IMR-90 (cell line): ENCODE data around the gene KLF1. TPM values are rescaled to one million over a fixed set of nuclear protein-coding genes. Genes with fewer than 3 reads are reported as not detected.

Experiments
- ATAC-seq: fragments of 200-7000 bp; cut with Tn5 transposase; 2 replicates; pipeline ENCODE4 v1.9.1; 2020; ENCODE audit warnings: low read depth, mild to moderate bottlenecking, moderate library complexity
- BruUV-seq: library from RNA; stranded (reverse); fragments of 400-500 nt; replicated peaks from 2 replicates; lab custom pipeline; 2021; lab: Mats Ljungman, UMichigan
- CTCF ChIA-PET: fragments of 300-600 bp; formaldehyde crosslinking; extraction: SDS; loops from one replicate; lab custom pipeline; 2021; ENCODE audit warnings: antibody characterized with exemption; lab: Yijun Ruan, JAX
- POLR2A ChIA-PET: fragments of 300-600 bp; sonication (Branson Sonifier 250); formaldehyde crosslinking; loops from one replicate; lab custom pipeline; 2022; ENCODE audit warnings: antibody characterized with exemption; ENCODE audit not compliant: unreplicated experiment; lab: Charles Lee
- DNase-seq: peaks from one replicate; pipeline ENCODE4 v3.0.0; 2013
- H2AFZ ChIP-seq: replicated peaks from 2 replicates; pipeline ENCODE3; 2013; ENCODE audit warnings: low read length, mild to moderate bottlenecking; ENCODE audit not compliant: poor library complexity
- H2AK5ac ChIP-seq: 2 replicates; pipeline ENCODE4 v1.6.1; 2013; ENCODE audit warnings: low read depth, low read length, inconsistent platforms
- H2AK9ac ChIP-seq: replicated peaks from 2 replicates; pipeline ENCODE3; 2013; ENCODE audit warnings: mild to moderate bottlenecking, low read depth, low read length, moderate library complexity; ENCODE audit not compliant: poor library complexity
- H2BK120ac ChIP-seq: 2 replicates; pipeline ENCODE4 v1.6.1; 2013; ENCODE audit warnings: low read depth, low read length, inconsistent platforms
- H2BK15ac ChIP-seq: 3 replicates; pipeline ENCODE4 v1.6.1; 2013; ENCODE audit warnings: low read depth, low read length, inconsistent platforms
- H2BK20ac ChIP-seq: 2 replicates; pipeline ENCODE4 v1.6.1; 2013; ENCODE audit warnings: low read depth, mild to moderate bottlenecking, inconsistent platforms, low read length, moderate library complexity
- H2BK5ac ChIP-seq: 2 replicates; pipeline ENCODE4 v1.6.1; 2013; ENCODE audit warnings: mild to moderate bottlenecking, low read depth, low read length, inconsistent platforms; ENCODE audit not compliant: poor library complexity, severe bottlenecking
- H3K14ac ChIP-seq: replicated peaks from 2 replicates; pipeline ENCODE4 v1.6.1; 2013; ENCODE audit warnings: low read depth, low read length, inconsistent platforms
- H3K18ac ChIP-seq: 2 replicates; pipeline ENCODE4 v1.6.1; 2013; ENCODE audit warnings: low read depth, low read length, control low read depth
- H3K23ac ChIP-seq: 2 replicates; pipeline ENCODE4 v1.6.1; 2013; ENCODE audit warnings: low read depth, low read length, inconsistent platforms
- H3K27ac ChIP-seq: 2 replicates; pipeline ENCODE4 v1.5.1; 2013; ENCODE audit warnings: mild to moderate bottlenecking, control low read depth, low read length; ENCODE audit not compliant: insufficient read depth
- H3K27me3 ChIP-seq: 2 replicates; pipeline ENCODE4 v1.6.1; 2013; ENCODE audit warnings: low read length; ENCODE audit not compliant: control insufficient read depth, insufficient read depth
- H3K36me3 ChIP-seq: 2 replicates; pipeline ENCODE4 v1.6.1; 2013; ENCODE audit warnings: low read length, mixed read lengths; ENCODE audit not compliant: control insufficient read depth, insufficient read depth
- H3K4ac ChIP-seq: 2 replicates; pipeline ENCODE4 v1.6.1; 2013; ENCODE audit warnings: low read depth, low read length, inconsistent platforms
- H3K4me1 ChIP-seq: 2 replicates; pipeline ENCODE4 v1.6.1; 2013; ENCODE audit warnings: low read length, mixed read lengths; ENCODE audit not compliant: control insufficient read depth, insufficient read depth
- H3K4me2 ChIP-seq: 2 replicates; pipeline ENCODE4 v1.6.1; 2013; ENCODE audit warnings: low read depth, mild to moderate bottlenecking, control low read depth, low read length, moderate library complexity
- H3K4me3 ChIP-seq: 2 replicates; pipeline ENCODE4 v1.5.1; 2013; ENCODE audit warnings: low read depth, mild to moderate bottlenecking, control low read depth, low read length, moderate library complexity; ENCODE audit not compliant: insufficient read depth
- H3K56ac ChIP-seq: 2 replicates; pipeline ENCODE4 v1.6.1; 2013; ENCODE audit warnings: low read length, inconsistent platforms; ENCODE audit not compliant: insufficient read depth; ENCODE audit errors: extremely low read depth
- H3K79me1 ChIP-seq, 2 experiments: 2 replicates each; pipeline ENCODE4 v1.6.1; 2013; ENCODE audit warnings: low read length in 2 of 2, inconsistent platforms in 1 of 2, low read depth in 1 of 2
- H3K9ac ChIP-seq: 2 replicates; pipeline ENCODE4 v1.6.1; 2013; ENCODE audit warnings: low read depth, low read length, control low read depth
- H3K9me1 ChIP-seq: 2 replicates; pipeline ENCODE4 v1.6.1; 2013; ENCODE audit warnings: low read length, inconsistent platforms; ENCODE audit not compliant: insufficient read depth
- H3K9me3 ChIP-seq: 2 replicates; pipeline ENCODE4 v1.6.1; 2013; ENCODE audit warnings: low read length; ENCODE audit not compliant: control insufficient read depth, insufficient read depth
- H4K20me1 ChIP-seq: 2 replicates; pipeline ENCODE4 v1.6.1; 2013; ENCODE audit warnings: low read length, inconsistent platforms; ENCODE audit not compliant: insufficient read depth
- H4K5ac ChIP-seq: 2 replicates; pipeline ENCODE4 v1.6.1; 2013; ENCODE audit warnings: mild to moderate bottlenecking, low read depth, low read length, control low read depth
- H4K8ac ChIP-seq, 2 experiments: 2 replicates each; pipeline ENCODE4 v1.6.1; 2013; ENCODE audit warnings: low read depth in 2 of 2, low read length in 2 of 2, control low read depth in 1 of 2, inconsistent platforms in 1 of 2
- H4K91ac ChIP-seq: 2 replicates; pipeline ENCODE4 v1.6.1; 2013; ENCODE audit warnings: low read depth, low read length, inconsistent platforms; ENCODE audit not compliant: insufficient read depth
- MAFK ChIP-seq: IDR thresholded peaks from 2 replicates; pipeline ENCODE4 v1.6.1; 2012; ENCODE audit warnings: low read depth, low read length, improper control_type of control experiment
- NFE2L2 ChIP-seq: fragments of 150-350 bp; IDR thresholded peaks from 2 replicates; pipeline ENCODE4 v1.6.1; 2016; ENCODE audit warnings: low read depth, mild to moderate bottlenecking, low read length
- RAD21 ChIP-seq: IDR thresholded peaks from 2 replicates; pipeline ENCODE4 v1.6.1; 2012; ENCODE audit warnings: low read length, improper control_type of control experiment
- WGBS, 2 experiments: methylation state at CpG; one replicate each; pipeline versions ENCODE4 v1.1.5 to v1.1.7; 2013; ENCODE audit warnings: missing lambda C conversion rate in 2 of 2; ENCODE audit not compliant: insufficient read length in 1 of 2; ENCODE audit errors: extremely low coverage in 2 of 2; 5-methylcytosine and 5-hydroxymethylcytosine counted together
- dilution Hi-C: fragments of 300-500 bp; cut with HindIII; formaldehyde crosslinking; loops from one replicate; pipeline ENCODE4 v1.14.3; 2018; ENCODE audit warnings: low sequenced_read_pairs; ENCODE audit not compliant: unreplicated experiment
- in situ Hi-C: fragments of 300-500 bp; cut with MboI; formaldehyde crosslinking; loops from 3 replicates; pipeline ENCODE4 v1.14.3; 2019; ENCODE audit warnings: low sequenced_read_pairs, inconsistent platforms, mixed read lengths
- intact Hi-C: fragments of 100-400 bp; cut with micrococcal nuclease; formaldehyde crosslinking; loops from 2 replicates; pipeline ENCODE4 v1.10.0; 2022
- polyA plus RNA-seq, 3 experiments: library from polyadenylated mRNA; depleted of rRNA; stranded (reverse); fragments of >200 nt; gene quantifications; 2 replicates each; pipeline ENCODE4 v1.2.3, GENCODE V29; 2012; ENCODE audit warnings: low replicate concordance in 1 of 3
- total RNA-seq: library from RNA; depleted of rRNA; stranded (reverse); fragments of >200 nt; gene quantifications from 2 replicates; pipeline ENCODE4 v1.2.3, GENCODE V29; 2012

The KLF1 gene
- total and polyA plus RNA-seq, 2 of the 4 experiments (the other 2 are of a cell fraction), result not detected

DNA sequence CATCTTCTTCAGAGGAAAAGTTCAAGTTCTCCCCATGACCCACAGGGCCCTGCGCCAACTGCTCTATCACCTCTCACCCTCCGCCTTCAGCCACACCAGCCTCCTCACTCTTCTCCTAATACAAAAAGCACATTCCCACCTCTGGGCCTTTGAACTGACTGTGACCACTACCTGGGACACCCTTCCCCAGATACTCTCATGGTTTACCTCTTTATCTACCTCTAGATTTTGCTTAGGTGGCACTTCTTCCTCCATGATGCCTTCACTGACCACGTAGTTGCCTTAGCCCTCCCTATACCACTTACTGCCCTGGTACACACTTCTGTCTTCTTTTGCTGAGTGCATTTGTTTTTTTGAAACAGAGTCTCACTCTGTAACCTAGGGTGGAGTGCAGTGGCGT, 36.0 kb upstream of the KLF1 start:
- no peak overlapping the region for H2BK20ac ChIP-seq
- H2BK15ac ChIP-seq, result no peak overlapping the region
- DNase-seq (no peak), ATAC-seq (no peak)
- in situ Hi-C loops, result no loop called here
- no peak overlapping the region for H3K4me2 ChIP-seq
- H3K4ac ChIP-seq, result no peak overlapping the region
- H4K5ac ChIP-seq, result no peak overlapping the region
- H2BK5ac ChIP-seq, result no peak overlapping the region
- no peaks in the 10 kb centered on the region for H3K4me1 ChIP-seq
- H3K79me1 ChIP-seq, result peaks cover 0 to 11% of the 10 kb centered on the region in 2 experiments; a peak in 1 of 4 replicates
- no peak overlapping the region for H3K18ac ChIP-seq
- no peak overlapping the region for H4K91ac ChIP-seq
- no peak overlapping the region for H3K9ac ChIP-seq
- dilution Hi-C loops, result no loop called here
- no peak overlapping the region for H2BK120ac ChIP-seq
- H3K4me3 ChIP-seq, result no peak overlapping the region
- H2AK5ac ChIP-seq, result no peak overlapping the region
- no peak overlapping the region for H3K27ac ChIP-seq
- peaks cover 38% of the 10 kb centered on the region for H3K36me3 ChIP-seq
- H3K56ac ChIP-seq, result no peak overlapping the region
- WGBS, 2 experiments, result 95% methylated on average over 2 of the region's 4 CpGs; no CpG with 5 or more reads in 1 of the 2 experiments
- H3K23ac ChIP-seq, result no peak overlapping the region
- TF ChIP-seq RAD21, result no peak
- TF ChIP-seq MAFK, result peak; percentile 56
- TF ChIP-seq NFE2L2, result no peak
- no peak overlapping the region for H2AFZ ChIP-seq
- ChIA-PET POLR2A (no interaction called here), CTCF (no interaction called here)
- no peaks in the 10 kb centered on the region for H3K9me3 ChIP-seq
- no peak overlapping the region for H3K14ac ChIP-seq
- H3K9me1 ChIP-seq, result no peaks in the 10 kb centered on the region
- no TSS peak for BruUV-seq
- no peaks in the 10 kb centered on the region for H3K27me3 ChIP-seq
- no peaks in the 10 kb centered on the region; the same call in 1 of the 2 replicates for H4K20me1 ChIP-seq
- H4K8ac ChIP-seq, result no peak overlapping the region
- intact Hi-C loops, result no loop called here
- H2AK9ac ChIP-seq, result peak overlapping the region; percentile 61
